Tibial artery (tissue), 4 donors: Measurements from ENCODE around the gene VAPA.

Experiments used
- DNase-seq, 2 donors: peaks; one replicate each; pipeline ENCODE4 v3.0.0-alpha.2; 2019
- H3K27ac ChIP-seq, 2 donors: fragments of 200-600 bp; sonication (generic) in 1 of 2; 1 replicate in 1 of 2; 2 replicates in 1 of 2; pipeline ENCODE4 v1.5.1; 2018 to 2019; ENCODE audit warnings: mild to moderate bottlenecking in 1 of 2
- H3K27me3 ChIP-seq, 2 donors: fragments of 200-600 bp; sonication (generic) in 1 of 2; one replicate each; pipeline versions ENCODE4 v1.5.1 to v1.6.0; 2016 to 2019
- H3K36me3 ChIP-seq, 3 donors: fragments of 200-600 bp; sonication (generic) in 2 of 3; one replicate each; pipeline ENCODE4 v1.5.1; 2016 to 2019; ENCODE audit warnings: mild to moderate bottlenecking in 2 of 3
- H3K4me1 ChIP-seq, 4 donors: fragments of 200-600 bp; sonication (generic) in 2 of 4; 1 replicate in 3 of 4; 2 replicates in 1 of 4; pipeline ENCODE4 v1.5.1; 2016 to 2019
- H3K4me3 ChIP-seq, 2 donors: fragments of 200-600 bp; sonication (generic) in 1 of 2; 1 replicate in 1 of 2; 2 replicates in 1 of 2; pipeline ENCODE4 v1.5.1; 2018 to 2019; ENCODE audit warnings: mild to moderate bottlenecking in 2 of 2
- H3K9me3 ChIP-seq, 3 donors: fragments of 200-600 bp; sonication (generic) in 1 of 3; one replicate each; pipeline ENCODE4 v1.5.1; 2016 to 2019
- CTCF ChIP-seq, 2 experiments: fragments of 200-600 bp in 1 of 2; fragments of 450-650 bp in 1 of 2; IDR thresholded peaks; one replicate each; pipeline ENCODE4 v1.5.1; 2017 to 2019; ENCODE audit warnings: antibody characterized with exemption in 2 of 2, mild to moderate bottlenecking in 1 of 2, moderate library complexity in 1 of 2
- intact Hi-C: fragments of 100-400 bp; cut with DNase I; formaldehyde crosslinking; loops from one replicate; pipeline ENCODE4 v1.15.0; 2023; ENCODE audit warnings: low total_unique reads

VAPA gene

GRCh38 chr18:9928646-9929259 lies 14.9 kb downstream of the VAPA start:
- intact Hi-C loops: no loop called here
- no peaks in the 10 kb centered on the region for H3K27me3 ChIP-seq
- H3K4me1 ChIP-seq: peaks cover 0 to 100% (median 33%) of the 10 kb centered on the region in 4 donors
- H3K27ac ChIP-seq: no peak overlapping the region
- no peak overlapping the region for H3K4me3 ChIP-seq
- H3K36me3 ChIP-seq: peaks cover 0 to 14% (median 8%) of the 10 kb centered on the region in 3 donors
- H3K9me3 ChIP-seq: no peaks in the 10 kb centered on the region
- no peak for DNase-seq
- no peak for TF ChIP-seq CTCF (IDR thresholded peaks at IDR 0.05)

- Histone ChIP-seq H3K4me3 (no peak overlapping the region), H3K4me1 (peaks cover 0 to 92% (median 26%) of the 10 kb centered on the region in 4 donors), H3K27ac (no peak overlapping the region), H3K27me3 (no peaks in the 10 kb centered on the region), H3K36me3 (peaks cover 0 to 16% (median 8%) of the 10 kb centered on the region in 3 donors), H3K9me3 (no peaks in the 10 kb centered on the region)
- intact Hi-C loops: no loop called here
- no peak for TF ChIP-seq CTCF (IDR thresholded peaks at IDR 0.05)
- DNase-seq: no peak
These were observed 16.6 kb downstream of the VAPA start for GRCh38 chr18:9930299-9930884.

GRCh38 chr18:9931146-9931545 lies 17.3 kb downstream of the VAPA start:
- intact Hi-C loops: no loop called here
- no peaks in the 10 kb centered on the region for H3K27me3 ChIP-seq
- H3K36me3 ChIP-seq: peaks cover under 1 to 16% (median 10%) of the 10 kb centered on the region in 3 donors
- H3K4me1 ChIP-seq: peaks cover 0 to 84% (median 19%) of the 10 kb centered on the region in 4 donors
- no peak for TF ChIP-seq CTCF (IDR thresholded peaks at IDR 0.05)
- no peaks in the 10 kb centered on the region for H3K9me3 ChIP-seq
- no peak overlapping the region for H3K27ac ChIP-seq
- DNase-seq: no peak
- no peak overlapping the region for H3K4me3 ChIP-seq

GRCh38 chr18:9931678-9932077 lies 17.9 kb downstream of the VAPA start:
- Histone ChIP-seq H3K4me1 (peaks cover 0 to 79% (median 16%) of the 10 kb centered on the region in 4 donors), H3K36me3 (peaks cover 6 to 21% (median 16%) of the 10 kb centered on the region in 3 donors), H3K9me3 (no peaks in the 10 kb centered on the region), H3K27ac (no peak overlapping the region), H3K4me3 (no peak overlapping the region), H3K27me3 (no peaks in the 10 kb centered on the region)
- intact Hi-C loops: no loop called here
- no peak for DNase-seq
- TF ChIP-seq CTCF (IDR thresholded peaks at IDR 0.05): no peak

- Histone ChIP-seq H3K27me3 (no peaks in the 10 kb centered on the region), H3K4me3 (no peak overlapping the region), H3K36me3 (peaks cover 24 to 38% (median 34%) of the 10 kb centered on the region in 3 donors), H3K4me1 (peaks cover 0 to 57% (median 12%) of the 10 kb centered on the region in 4 donors), H3K27ac (no peak overlapping the region), H3K9me3 (no peaks in the 10 kb centered on the region)
- intact Hi-C loops: no loop called here
- no peak for DNase-seq
- TF ChIP-seq CTCF (IDR thresholded peaks at IDR 0.05): no peak
These were observed 20.0 kb downstream of the VAPA start for GRCh38 chr18:9933865-9934264.
